Epithelial cell of prostate (primary cell): ENCODE results near the gene KIF4A.
"Not testable (repeated sequence)": the region's sequence is repeated elsewhere in the genome, so short reads cannot be mapped to it uniquely, and the experiment has no call there.

ENCODE experiments used
- DNase-seq: peaks from one replicate; pipeline ENCODE4 v3.0.0-alpha.2; 2011; ENCODE audit warnings: low read depth, low spot score
- H3K27ac ChIP-seq: fragments of 450-650 bp; 2 replicates; pipeline ENCODE4 v1.5.1; 2017; ENCODE audit warnings: mild to moderate bottlenecking

KIF4A gene

DNA sequence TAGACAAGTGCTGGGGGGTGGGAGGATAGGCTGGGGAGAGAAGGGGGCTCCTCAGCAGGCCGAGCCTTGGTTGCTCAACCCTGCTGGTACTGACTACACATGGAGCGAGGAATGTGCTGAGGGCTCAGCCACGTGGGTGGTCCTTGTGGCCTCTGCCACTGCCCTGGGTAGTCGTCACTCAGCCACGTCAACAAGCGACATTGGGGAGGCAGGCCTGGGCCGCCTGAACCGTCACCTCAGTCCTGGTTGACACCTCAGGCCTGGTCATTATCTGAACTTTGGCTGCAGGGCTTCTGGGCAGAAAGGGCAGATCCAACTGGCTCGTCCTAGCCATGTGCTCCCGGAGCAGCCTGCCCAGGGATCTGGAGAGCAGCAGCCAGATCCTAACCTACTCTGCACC, 70.5 kb downstream of the KIF4A start:
- DNase-seq, result no peak
- no peak overlapping the region for H3K27ac ChIP-seq

DNA sequence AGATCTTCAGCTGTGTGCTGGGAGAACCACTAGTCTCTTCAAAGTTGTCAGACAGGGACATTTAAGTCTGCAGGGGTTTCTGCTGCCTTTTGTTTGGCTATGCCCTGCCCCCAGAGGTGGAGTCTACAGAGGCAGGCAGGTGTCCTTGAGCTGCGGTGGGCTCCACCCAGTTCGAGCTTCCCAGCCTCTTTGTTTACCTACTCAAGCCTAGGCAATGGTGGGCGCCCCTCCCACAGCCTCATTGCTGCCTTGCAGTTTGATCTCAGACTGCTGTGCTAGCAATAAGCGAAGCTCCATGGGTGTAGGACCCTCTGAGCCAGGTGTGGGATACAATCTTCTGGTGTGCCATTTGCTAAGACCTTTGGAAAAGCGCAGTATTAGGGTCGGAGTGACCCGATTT, 78.8 kb downstream of the KIF4A start:
- not testable (repeated sequence) for DNase-seq, H3K27ac ChIP-seq

DNA sequence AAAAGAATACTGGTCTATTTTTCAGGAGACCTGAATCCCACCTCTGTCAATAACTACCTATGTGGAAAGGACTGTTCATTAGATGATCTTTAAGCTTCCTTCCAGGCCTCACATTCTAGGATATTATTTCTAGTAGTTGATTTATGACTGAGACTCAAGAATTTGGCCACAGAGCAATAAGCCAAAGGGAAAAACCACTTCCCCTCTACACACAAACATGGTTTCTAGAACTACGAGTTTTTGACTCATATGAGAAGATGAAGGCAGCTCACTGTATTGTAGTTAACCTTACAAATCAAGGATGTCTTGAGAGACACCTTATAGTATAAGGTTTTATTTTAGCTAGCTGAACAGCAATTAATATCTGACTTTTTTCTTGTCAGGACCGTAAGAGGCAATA, 96.3 kb downstream of the KIF4A start:
- no peak overlapping the region for H3K27ac ChIP-seq
- DNase-seq, result no peak

DNA sequence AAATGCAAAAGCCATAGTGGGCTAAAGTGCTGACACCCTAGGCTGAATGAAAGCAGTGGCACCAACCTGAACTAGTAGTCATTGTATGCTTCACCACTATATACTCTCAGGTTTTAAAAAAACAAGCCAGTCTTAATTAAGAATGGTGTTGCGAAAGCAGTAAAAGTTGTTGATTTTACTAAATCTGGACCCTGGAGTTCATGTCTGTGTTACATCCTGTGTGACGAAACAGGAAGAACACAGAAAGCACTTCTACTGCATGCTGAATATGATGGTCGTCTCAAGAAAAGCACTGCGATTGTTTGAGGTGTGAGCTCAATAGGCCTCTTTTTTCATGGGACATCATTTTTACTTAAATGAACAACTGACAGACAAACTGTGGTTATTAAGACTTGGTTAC, 109.0 kb downstream of the KIF4A start:
- DNase-seq, result no peak
- no peak overlapping the region for H3K27ac ChIP-seq

DNA sequence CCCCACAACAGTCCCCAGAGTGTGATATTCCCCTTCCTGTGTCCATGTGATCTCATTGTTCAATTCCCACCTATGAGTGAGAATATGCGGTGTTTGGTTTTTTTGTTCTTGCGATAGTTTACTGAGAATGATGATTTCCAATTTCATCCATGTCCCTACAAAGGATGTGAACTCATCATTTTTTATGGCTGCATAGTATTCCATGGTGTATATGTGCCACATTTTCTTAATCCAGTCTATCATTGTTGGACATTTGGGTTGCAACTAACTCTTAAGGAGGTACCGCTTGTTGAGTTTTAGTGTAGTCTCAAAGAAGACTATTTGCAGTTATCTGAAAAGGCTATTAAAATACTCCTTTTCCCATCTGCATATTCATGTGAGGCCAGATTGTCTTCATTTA, 110.3 kb downstream of the KIF4A start:
- H3K27ac ChIP-seq, DNase-seq: not testable (repeated sequence)

DNA sequence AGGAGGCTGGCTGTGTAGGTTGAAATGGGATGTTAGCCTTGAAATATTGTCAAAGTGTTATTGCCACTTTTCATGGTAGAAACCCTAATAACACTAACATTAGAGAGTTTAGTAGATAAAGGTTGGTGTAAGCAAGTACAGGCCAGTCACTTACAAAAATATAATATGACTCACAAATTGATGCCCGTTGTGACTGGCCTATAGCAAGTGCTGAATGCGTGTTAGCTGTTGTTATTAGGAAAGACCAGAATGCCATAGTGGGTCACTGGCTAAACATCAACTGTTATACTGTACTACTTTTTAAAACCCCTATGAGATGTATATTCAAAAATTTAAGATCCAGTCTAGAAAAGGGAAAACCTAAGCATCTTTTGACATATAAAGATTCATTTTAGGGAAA, 112.8 kb downstream of the KIF4A start:
- H3K27ac ChIP-seq, result no peak overlapping the region
- DNase-seq, result no peak

DNA sequence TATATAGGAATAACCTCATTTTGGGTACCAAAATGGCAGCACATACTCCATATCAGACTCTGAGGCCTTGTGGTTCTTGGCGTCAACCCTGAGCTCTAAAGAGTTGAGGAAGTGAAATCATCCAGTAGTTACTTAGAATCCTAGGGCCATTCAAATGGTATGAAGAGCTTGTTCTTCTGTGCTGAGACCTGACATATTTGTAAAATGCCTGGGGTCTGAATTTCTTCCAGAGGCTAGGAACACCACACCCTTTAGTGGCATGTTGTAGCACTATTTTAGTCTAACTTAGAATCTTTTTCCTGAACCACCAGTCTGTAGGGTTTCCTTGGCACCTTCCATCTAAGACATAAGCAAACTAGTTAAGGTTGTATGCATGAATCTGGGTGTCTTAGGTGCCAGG, 115.1 kb downstream of the KIF4A start:
- no peak overlapping the region for H3K27ac ChIP-seq
- no peak for DNase-seq

DNA sequence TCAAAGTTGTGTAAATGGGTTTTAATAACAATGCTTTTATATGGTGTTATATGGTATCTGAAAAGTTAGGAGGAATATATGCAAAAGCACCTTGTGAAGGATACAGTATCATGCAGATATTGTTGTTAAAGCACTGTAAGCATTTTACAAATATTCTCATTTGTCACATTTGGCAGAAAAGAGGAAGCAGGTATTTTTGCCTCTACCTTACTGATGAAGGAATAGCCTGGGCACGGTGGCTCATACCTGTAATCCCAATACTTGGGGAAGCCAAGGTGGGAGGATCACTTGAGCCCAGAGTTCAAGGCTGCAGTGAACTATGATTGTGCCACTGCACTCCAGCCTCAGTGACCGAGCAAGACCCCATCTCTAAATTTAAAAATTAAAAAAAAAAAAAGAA, 121.0 kb downstream of the KIF4A start:
- no peak for DNase-seq
- H3K27ac ChIP-seq, result no peak overlapping the region

DNA sequence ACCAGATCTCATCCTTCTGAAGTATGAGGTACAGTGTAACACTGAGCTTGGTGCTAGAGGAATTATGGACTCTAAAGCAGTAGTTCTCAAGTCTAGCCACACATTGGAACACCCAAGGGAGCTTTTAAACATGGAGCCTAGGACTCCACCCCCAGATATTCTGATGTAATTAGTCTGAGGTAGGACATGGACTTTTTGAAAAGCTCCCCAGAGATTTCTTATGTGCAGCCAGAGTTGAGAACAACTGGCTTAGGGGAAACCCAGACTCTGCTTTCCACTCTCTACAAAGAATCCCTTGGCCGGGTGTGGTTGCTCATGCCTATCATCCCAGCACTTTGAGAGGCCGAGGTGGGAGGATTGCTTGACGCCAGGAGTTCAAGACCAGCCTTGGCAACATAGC, 121.6 kb downstream of the KIF4A start:
- DNase-seq, result no peak
- H3K27ac ChIP-seq, result no peak overlapping the region

DNA sequence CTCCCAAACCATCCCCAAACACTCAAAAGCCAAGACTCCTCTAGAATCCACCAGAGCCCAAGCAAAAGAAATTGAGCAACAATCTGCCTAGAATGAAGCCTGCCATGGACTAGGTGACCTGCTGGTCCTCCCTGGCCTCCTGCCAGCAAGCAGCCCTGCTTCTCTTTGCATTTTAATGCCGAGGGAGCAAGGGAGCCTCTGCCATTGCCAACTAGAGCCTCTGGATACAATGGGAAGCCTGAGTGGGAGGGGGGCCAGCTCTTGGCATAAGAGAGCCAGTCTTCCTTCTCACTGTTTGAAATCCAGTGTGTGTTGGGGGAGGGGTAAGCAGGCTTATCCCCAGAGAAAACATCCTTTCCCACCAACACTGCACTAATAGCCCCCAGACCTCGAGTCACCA, 131.7 kb downstream of the KIF4A start:
- no peak overlapping the region for H3K27ac ChIP-seq
- no peak for DNase-seq

DNA sequence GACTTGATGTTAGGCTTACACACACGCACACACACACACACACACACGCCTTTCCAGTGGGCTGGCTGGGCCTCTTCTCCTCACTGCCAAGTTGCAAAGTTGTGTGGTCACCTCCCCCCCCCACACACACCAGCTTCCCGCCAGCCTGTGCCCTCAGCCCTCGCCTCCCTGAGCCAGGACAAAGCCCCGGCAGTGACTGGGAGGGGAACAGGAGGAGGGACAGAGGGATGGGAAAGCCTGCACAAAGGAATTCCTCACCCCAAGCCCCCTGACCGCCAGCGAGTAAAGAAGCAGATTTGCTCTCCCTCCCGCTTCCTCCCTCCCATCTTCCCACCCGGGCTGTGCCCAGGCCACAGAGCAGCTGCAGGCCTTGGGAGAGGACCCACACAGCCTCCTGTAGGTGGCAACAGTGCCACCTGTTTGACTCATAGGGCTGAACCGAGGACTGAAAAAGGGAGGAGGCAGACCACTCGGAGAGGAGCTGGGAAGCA, 133.0 kb downstream of the KIF4A start, which contains the start of gene GDPD2:
Gene GDPD2, plus strand, starts transcription at position 464 of the 491 bp plus-strand sequence. CDS start 1,671 bp downstream, outside the sequence.
- no peak within 1 kb of the TSS for H3K27ac ChIP-seq
- no peak for DNase-seq

DNA sequence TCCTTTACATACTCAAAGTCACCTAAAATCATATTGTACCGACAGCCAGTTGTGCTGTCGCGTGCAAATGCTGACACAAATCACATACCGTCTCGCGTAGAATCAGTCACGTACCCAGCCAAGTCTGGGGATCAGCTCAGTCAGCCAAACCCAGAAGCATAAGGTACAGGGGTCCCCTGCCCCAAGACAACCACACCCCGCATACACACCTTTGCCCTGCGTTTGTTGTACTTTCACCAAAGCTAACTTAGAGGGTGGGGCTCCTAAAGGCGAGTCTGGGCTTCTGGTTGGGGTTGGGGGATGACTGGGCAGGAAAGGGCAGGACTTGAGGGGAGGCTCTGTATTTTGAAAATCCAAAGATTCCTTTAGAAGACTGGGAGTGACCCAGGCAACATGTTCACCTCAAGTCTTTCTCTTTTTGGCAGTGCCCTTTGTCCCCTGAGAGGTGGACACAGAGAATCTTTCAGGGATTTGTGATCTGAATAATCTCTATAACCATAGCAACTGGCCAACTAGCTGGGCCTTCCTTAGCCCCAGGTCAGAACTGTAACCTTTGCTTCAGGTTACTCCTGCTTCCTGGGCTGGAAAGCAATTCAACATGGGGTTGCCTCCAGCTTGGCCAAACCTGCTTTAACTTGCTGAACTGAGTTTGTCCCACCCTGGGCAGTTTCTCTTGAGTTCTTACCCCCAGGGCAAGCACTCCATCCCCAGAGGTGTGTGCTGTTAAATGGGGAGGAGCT, 134.2 kb downstream of the KIF4A start:
- H3K27ac ChIP-seq, result no peak overlapping the region
- DNase-seq, result no peak

DNA sequence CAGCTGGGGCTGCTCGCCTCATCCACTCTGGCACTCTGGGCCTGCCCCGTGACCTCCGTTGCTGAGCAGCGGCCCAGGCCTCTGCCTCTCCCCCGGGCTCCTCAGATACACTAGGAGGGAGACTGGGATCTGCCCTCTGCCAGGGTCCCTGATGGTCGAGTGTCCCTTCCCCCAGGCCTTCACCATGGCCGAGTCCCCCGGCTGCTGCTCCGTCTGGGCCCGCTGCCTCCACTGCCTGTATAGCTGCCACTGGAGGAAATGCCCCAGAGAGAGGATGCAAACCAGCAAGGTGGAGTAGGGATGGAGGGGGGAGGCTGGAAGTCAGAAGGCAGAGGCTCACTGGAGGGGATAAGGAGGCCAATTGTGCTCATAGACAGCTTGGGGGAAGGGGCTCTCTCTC, 134.9 kb downstream of the KIF4A start:
- no peak for DNase-seq
- no peak overlapping the region for H3K27ac ChIP-seq

DNA sequence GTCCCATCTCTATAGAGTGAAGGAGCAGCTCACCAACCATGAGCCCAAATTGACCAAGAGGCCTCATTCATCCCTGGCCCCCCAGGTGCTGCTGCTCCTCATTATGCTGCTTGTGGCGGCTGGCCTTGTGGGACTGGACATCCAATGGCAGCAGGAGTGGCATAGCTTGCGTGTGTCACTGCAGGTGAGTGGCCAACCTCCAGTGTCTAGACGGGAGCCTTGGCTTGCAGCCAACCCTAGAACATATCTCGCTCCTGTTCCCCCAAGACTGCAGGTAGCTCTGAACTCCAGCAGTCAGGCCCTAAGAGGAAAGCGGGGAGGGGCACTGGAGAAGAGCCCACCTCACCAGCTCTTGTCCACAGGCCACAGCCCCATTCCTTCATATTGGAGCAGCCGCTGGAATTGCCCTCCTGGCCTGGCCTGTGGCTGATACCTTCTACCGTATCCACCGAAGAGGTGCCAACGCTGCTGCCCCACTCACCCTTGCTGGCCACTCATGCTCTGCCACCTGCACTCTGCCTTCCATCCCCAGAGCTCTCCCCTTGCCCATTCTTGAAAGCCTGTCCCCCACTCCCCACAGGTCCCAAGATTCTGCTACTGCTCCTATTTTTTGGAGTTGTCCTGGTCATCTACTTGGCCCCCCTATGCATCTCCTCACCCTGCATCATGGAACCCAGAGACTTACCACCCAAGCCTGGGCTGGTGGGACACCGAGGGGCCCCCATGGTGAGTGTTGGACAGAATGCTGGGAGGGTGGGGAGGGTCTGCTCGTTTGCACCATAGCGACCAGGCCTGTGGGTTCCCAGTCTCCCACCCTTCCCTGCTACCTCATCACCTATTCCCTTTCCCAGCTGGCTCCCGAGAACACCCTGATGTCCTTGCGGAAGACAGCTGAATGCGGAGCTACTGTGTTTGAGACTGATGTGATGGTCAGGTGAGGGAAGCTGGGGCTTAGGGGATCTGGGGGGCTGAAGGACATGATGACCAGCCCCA, 136.7 kb downstream of the KIF4A start:
- H3K27ac ChIP-seq, result no peak overlapping the region
- DNase-seq, result no peak

DNA sequence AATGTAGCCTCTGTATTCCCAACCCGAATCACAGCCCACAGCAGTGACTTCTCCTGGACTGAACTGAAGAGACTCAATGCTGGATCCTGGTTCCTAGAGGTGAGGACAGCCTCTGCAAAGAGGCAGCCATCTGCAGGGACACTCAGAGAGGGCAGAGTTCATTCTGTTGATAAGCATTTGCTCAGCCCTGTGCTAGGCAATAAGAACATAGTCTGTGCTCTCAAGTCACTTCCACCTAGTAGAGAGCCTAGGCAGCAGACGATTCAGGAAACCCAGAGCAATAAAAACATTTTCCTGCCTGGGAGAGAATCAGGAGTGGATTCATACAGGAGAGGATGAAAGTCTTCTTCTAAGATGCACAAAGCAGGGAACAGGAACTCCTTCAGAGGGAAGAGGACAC, 137.5 kb downstream of the KIF4A start:
- H3K27ac ChIP-seq, result no peak overlapping the region
- DNase-seq, result no peak

DNA sequence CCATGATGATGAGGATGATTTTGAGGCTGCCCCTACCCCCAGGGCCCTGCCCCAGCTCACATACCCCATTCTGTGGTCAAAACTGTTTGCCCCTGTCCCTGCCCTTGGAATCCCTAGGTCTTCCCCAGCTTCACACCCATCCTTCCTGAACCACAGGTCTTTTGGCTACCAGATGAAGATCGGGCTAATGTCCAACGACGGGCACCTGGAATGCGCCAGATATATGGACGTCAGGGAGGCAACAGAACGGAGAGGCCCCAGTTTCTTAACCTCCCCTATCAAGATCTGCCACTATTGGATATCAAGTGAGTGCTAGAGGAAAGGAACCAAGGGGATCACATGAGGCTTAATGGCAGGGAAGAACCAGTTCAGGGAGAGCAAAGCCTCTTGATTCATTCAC, 139.9 kb downstream of the KIF4A start:
- no peak for DNase-seq

DNA sequence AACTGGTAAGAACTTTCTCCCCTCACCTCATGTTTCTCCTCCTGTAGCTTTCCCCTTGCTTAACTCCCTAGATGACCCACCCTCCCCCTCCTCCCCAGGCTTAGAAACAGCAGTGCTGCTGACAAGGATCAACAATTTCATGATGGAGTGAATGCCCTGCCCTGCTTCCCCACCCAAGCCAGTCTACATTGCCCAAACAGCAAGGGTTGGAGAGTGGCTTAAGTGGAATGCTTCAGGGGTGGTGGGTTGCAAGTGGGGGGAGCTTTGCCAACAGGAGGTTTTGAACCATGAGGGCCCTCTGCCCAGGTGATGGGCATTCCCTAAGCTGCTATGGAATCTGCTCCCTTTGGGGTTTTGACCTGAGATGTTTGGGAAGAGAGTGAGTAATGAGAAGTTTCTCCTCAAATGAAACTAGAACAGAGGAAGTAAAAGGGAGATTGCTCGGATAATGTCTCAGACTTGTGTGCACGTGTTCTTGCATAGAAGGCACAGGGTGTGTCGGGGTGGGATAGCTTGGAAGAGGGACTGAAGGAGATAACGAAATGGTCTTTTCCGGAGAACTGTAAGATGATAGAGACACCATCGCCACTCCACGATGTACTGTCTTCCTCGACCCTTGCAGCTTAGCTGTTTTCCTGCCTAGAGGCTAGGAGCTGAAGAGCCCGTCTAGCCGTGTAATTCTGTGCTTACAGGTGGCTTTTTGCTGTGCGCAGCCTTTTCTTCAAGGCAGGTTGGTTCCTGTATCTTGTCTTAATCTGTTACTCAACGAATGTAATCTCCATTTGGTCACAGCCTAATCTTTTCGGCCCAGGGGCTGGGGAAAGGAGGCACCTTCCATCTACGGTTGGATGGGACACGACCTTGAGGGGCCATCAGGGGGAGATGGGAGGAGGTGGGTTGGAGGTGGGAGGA, 143.3 kb downstream of the KIF4A start:
- peak overlapping the region; percentile 46 for H3K27ac ChIP-seq
- DNase-seq, result no peak

More for the DNA sequence above, 139.9 kb downstream of the KIF4A start:
- H3K27ac ChIP-seq, result no peak overlapping the region

DNA sequence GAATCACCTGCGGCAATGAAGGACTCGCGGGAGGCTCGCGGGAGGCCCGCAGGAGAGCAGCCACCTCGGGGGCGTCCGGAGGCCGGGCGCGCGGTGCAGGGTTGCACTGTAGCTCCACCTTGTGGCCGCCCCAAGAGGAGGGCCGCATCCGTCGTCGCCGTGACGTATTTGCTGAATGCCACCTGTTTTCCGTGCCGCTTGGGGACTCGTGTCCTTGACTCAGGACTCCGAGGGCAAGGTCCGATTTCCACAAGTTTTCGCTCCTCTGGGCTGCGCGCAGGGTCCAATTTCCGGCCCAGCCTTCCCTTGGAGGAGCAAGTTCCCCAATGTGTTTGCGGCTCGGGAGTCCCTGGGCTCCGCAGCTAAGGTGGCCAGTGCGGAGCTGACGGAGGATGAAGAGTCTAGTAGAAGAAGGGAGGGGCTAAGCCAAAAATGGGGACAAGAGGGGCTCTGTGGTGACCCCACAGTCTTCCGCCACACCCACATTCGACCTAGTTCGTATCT, 144.0 kb downstream of the KIF4A start:
- peak overlapping the region; percentile 46 for H3K27ac ChIP-seq
- DNase-seq, result no peak

DNA sequence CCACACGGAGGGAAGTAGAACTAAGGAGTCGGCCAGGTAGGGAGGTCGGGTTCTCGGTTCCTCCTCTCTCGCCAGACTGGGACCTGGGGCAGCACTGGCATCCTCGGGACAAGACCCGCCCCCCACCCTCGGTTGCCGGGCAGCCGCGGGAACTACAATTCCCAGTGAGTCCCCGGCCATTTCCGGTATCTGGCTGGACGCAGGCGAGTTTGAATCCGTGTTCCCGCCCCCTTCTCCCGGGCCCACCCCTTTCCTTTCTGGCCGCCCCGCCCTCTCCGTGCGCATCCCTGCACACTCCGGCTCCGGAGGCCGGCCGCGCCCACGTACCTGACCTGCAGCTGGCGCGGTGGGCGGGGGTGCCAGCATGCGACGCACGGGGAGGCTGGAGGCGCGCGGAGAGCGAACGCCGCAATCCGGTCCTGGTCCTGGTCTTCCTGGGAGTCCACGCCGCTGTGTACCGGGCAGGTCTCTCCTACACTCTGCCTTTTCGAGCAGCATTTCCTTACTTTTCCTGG, 144.5 kb downstream of the KIF4A start:
- peak overlapping the region; percentile 46 for H3K27ac ChIP-seq

More for the DNA sequence above, 144.5 kb downstream of the KIF4A start:
- no peak for DNase-seq
